T1000 (cell line): ENCODE data around the gene TRIM46.
"Not testable (repeated sequence)": the region's sequence is repeated elsewhere in the genome, so short reads cannot be mapped to it uniquely, and the experiment has no call there.

ENCODE experiments used
- DNase-seq: peaks from one replicate; lab custom pipeline; 2025; ENCODE audit warnings: mixed read lengths; lab: John Stamatoyannopoulos, UW

TRIM46 gene

GRCh38 chr1:155137154-155137949 is 36.3 kb upstream of the TRIM46 start:
- DNase-seq: no peak

- peak; percentile 51 for DNase-seq
Observed at GRCh38 chr1:155139895-155140629, 33.6 kb upstream of the TRIM46 start, which contains the start of gene DPM3. Gene DPM3, minus strand, starts transcription at chr1:155140531. Its CDS starts 291 bp downstream, at chr1:155140240.

GRCh38 chr1:155140630-155140953 is 33.1 kb upstream of the TRIM46 start:
- no peak for DNase-seq

GRCh38 chr1:155141749-155142148 is 31.9 kb upstream of the TRIM46 start:
- no peak for DNase-seq

GRCh38 chr1:155145491-155145890 is 28.2 kb upstream of the TRIM46 start:
- DNase-seq: no peak

- DNase-seq: not testable (repeated sequence)
Observed at GRCh38 chr1:155155996-155156643, 17.5 kb upstream of the TRIM46 start.

- no peak for DNase-seq
Observed at GRCh38 chr1:155158991-155159390, 14.7 kb upstream of the TRIM46 start.

GRCh38 chr1:155160128-155160527 is 13.5 kb upstream of the TRIM46 start:
- DNase-seq: no peak

- DNase-seq: not testable (repeated sequence)
Observed at GRCh38 chr1:155162631-155163030, 11.0 kb upstream of the TRIM46 start.

GRCh38 chr1:155163785-155164184 is 9.9 kb upstream of the TRIM46 start:
- not testable (repeated sequence) for DNase-seq

- DNase-seq: not testable (repeated sequence)
Observed at GRCh38 chr1:155164625-155165024, 9.0 kb upstream of the TRIM46 start.

GRCh38 chr1:155166051-155166470 is 7.6 kb upstream of the TRIM46 start:
- no peak for DNase-seq

- no peak for DNase-seq
Observed at GRCh38 chr1:155166471-155167165, 7.0 kb upstream of the TRIM46 start.

GRCh38 chr1:155167166-155168104 is 6.2 kb upstream of the TRIM46 start:
- DNase-seq: peak; percentile 47

GRCh38 chr1:155168105-155168445 is 5.6 kb upstream of the TRIM46 start:
- DNase-seq: not testable (repeated sequence)

GRCh38 chr1:155168456-155169210 is 5.0 kb upstream of the TRIM46 start:
- no peak for DNase-seq

GRCh38 chr1:155169541-155169940 is 4.1 kb upstream of the TRIM46 start:
- DNase-seq: no peak

- no peak for DNase-seq
Observed at GRCh38 chr1:155170101-155170785, 3.4 kb upstream of the TRIM46 start.

GRCh38 chr1:155170806-155171205 is 2.8 kb upstream of the TRIM46 start:
- DNase-seq: no peak
